K562 (cell line): ENCODE results near the gene SFN. TPM values are rescaled to one million over a fixed set of nuclear protein-coding genes. Genes with fewer than 3 reads are reported as not detected.
A peak's percentile ranks its signal among the peaks of the same experiment; 100 is the strongest.

Source experiments
- ASH1L ChIP-seq: fragments of 450-650 bp; IDR thresholded peaks from 2 replicates; pipeline ENCODE4 v1.6.1; 2018; ENCODE audit warnings: borderline replicate concordance, mild to moderate bottlenecking, low read depth; ENCODE audit not compliant: partially characterized antibody
- BRD4 ChIP-seq: fragments of 200-600 bp; sonication (generic); IDR thresholded peaks from 2 replicates; pipeline ENCODE4 v1.6.1; 2017; ENCODE audit warnings: inconsistent platforms
- DACH1 ChIP-seq: fragments of 450-650 bp; IDR thresholded peaks from 2 replicates; pipeline ENCODE4 v1.6.1; 2018; ENCODE audit not compliant: partially characterized antibody
- EP300 ChIP-seq: IDR thresholded peaks from 2 replicates; pipeline ENCODE4 v1.6.1; 2012; ENCODE audit warnings: low read length, improper control_type of control experiment
- FOXK2 ChIP-seq, 2 experiments: fragments of 450-650 bp; IDR thresholded peaks in 1 of 2; conservative IDR thresholded peaks in 1 of 2; 2 replicates each; pipeline ENCODE4 v1.6.1; 2016; ENCODE audit warnings: low read depth in 2 of 2, mild to moderate bottlenecking in 1 of 2
- KDM4B ChIP-seq, 2 experiments: fragments of 450-650 bp in 1 of 2; sonication (generic) in 1 of 2; IDR thresholded peaks; 2 replicates each; pipeline ENCODE4 v1.6.1; 2016 to 2017; ENCODE audit warnings: borderline replicate concordance in 2 of 2, antibody characterized with exemption in 1 of 2, low read depth in 1 of 2, mild to moderate bottlenecking in 1 of 2
- LEF1 ChIP-seq: fragments of 450-650 bp; IDR thresholded peaks from 2 replicates; pipeline ENCODE4 v1.6.1; 2016; ENCODE audit warnings: mild to moderate bottlenecking
- NCOA4 ChIP-seq: fragments of 450-650 bp; IDR thresholded peaks from 2 replicates; pipeline ENCODE4 v1.6.1; 2018; ENCODE audit warnings: mild to moderate bottlenecking; ENCODE audit not compliant: partially characterized antibody
- NFRKB ChIP-seq: fragments of 450-650 bp; IDR thresholded peaks from 2 replicates; pipeline ENCODE4 v1.6.1; 2016; ENCODE audit warnings: low read depth
- NR3C1 ChIP-seq: sonication (generic); formaldehyde crosslinking; IDR thresholded peaks from 2 replicates; pipeline ENCODE4 v1.8.1; 2022; ENCODE audit warnings: missing genetic modification reagents
- RAD51 ChIP-seq: fragments of 450-650 bp; IDR thresholded peaks from 2 replicates; pipeline ENCODE4 v1.7.1; 2016; ENCODE audit warnings: low read depth, mild to moderate bottlenecking, borderline replicate concordance
- SMARCA4 ChIP-seq: fragments of 450-650 bp; IDR thresholded peaks from 2 replicates; pipeline ENCODE4 v1.6.1; 2016
- SREBF2 ChIP-seq: sonication (generic); formaldehyde crosslinking; IDR thresholded peaks from 2 replicates; pipeline ENCODE4 v1.4.0; 2020; ENCODE audit warnings: mild to moderate bottlenecking, missing genetic modification reagents
- ZEB2 ChIP-seq: fragments of 450-650 bp; IDR thresholded peaks from 2 replicates; pipeline ENCODE4 v1.6.1; 2016
- ZNF134 ChIP-seq: fragments of 250-450 bp; sonication (Bioruptor Pico); conservative IDR thresholded peaks from 2 replicates; pipeline ENCODE4 v1.4.0; 2020
- ZNF143 ChIP-seq: sonication (generic); formaldehyde crosslinking; IDR thresholded peaks from 2 replicates; pipeline ENCODE4 v1.9.0; 2022; ENCODE audit warnings: mild to moderate bottlenecking, missing genetic modification reagents
- ZNF830 ChIP-seq: fragments of 250-450 bp; sonication (Bioruptor Pico); IDR thresholded peaks from 2 replicates; pipeline ENCODE4 v1.5.0; 2021; ENCODE audit warnings: mild to moderate bottlenecking
- polyA plus RNA-seq, 8 experiments: library from polyadenylated mRNA; depleted of rRNA in 4 of 8; stranded (reverse) in 5 of 8; unstranded in 3 of 8; fragments of >200 nt; fragmentation: Nextera tagmentation in 2 of 8; fragmentation: Illumina TruSeq in 1 of 8; extraction: Ambion mirVana in 2 of 8; extraction: Trizol in 1 of 8; gene quantifications; 2 replicates each; pipeline versions ENCODE4 v1.2.1 to v1.2.3, GENCODE V29; 2011 to 2014; ENCODE audit warnings: inconsistent platforms in 1 of 8, missing spikeins in 1 of 8
- total RNA-seq, 7 experiments: library from RNA; depleted of rRNA in 6 of 7; stranded (reverse); fragments of >200 nt in 6 of 7; fragmentation: Illumina TruSeq in 2 of 7; extraction: Trizol in 2 of 7; gene quantifications; 2 replicates each; pipeline versions ENCODE4 v1.2.1 to v1.2.3, GENCODE V29; 2011 to 2021; ENCODE audit warnings: low replicate concordance in 1 of 7
- TF ChIP-seq, protein P1 (sequence below): sonication (generic); formaldehyde crosslinking; IDR thresholded peaks from 2 replicates; pipeline ENCODE4 v1.8.1; 2023; ENCODE audit warnings: mild to moderate bottlenecking, missing genetic modification reagents, moderate library complexity
- TF ChIP-seq, protein P2 (sequence below): sonication (generic); formaldehyde crosslinking; IDR thresholded peaks from 2 replicates; pipeline ENCODE4 v1.9.0; 2022; ENCODE audit warnings: mild to moderate bottlenecking, missing genetic modification reagents
- TF ChIP-seq, protein P3 (sequence below): fragments of 450-650 bp; IDR thresholded peaks from 2 replicates; pipeline ENCODE4 v1.6.1; 2016; ENCODE audit warnings: missing biosample characterization, missing genetic modification characterization
- TF ChIP-seq, protein P4 (sequence below), 2 experiments: fragments of 450-650 bp in 1 of 2; IDR thresholded peaks; 2 replicates each; pipeline ENCODE4 v1.6.1; 2011 to 2017; ENCODE audit warnings: low read depth in 2 of 2, antibody characterized with exemption in 1 of 2, borderline replicate concordance in 1 of 2, low read length in 1 of 2, mild to moderate bottlenecking in 1 of 2, mixed read lengths in 1 of 2; ENCODE audit not compliant: control insufficient read depth in 1 of 2
- TF ChIP-seq, protein P5 (sequence below): fragments of 450-650 bp; formaldehyde crosslinking; IDR thresholded peaks from 2 replicates; pipeline ENCODE4 v1.4.0; 2022; ENCODE audit warnings: missing genetic modification characterization

Gene SFN
- total and polyA plus RNA-seq, 9 of the 15 experiments (the other 6 are each of a cell fraction or from before 2014, with no cell fraction given) = 0.10 to 3.8 (median 2.0) TPM

DNA sequence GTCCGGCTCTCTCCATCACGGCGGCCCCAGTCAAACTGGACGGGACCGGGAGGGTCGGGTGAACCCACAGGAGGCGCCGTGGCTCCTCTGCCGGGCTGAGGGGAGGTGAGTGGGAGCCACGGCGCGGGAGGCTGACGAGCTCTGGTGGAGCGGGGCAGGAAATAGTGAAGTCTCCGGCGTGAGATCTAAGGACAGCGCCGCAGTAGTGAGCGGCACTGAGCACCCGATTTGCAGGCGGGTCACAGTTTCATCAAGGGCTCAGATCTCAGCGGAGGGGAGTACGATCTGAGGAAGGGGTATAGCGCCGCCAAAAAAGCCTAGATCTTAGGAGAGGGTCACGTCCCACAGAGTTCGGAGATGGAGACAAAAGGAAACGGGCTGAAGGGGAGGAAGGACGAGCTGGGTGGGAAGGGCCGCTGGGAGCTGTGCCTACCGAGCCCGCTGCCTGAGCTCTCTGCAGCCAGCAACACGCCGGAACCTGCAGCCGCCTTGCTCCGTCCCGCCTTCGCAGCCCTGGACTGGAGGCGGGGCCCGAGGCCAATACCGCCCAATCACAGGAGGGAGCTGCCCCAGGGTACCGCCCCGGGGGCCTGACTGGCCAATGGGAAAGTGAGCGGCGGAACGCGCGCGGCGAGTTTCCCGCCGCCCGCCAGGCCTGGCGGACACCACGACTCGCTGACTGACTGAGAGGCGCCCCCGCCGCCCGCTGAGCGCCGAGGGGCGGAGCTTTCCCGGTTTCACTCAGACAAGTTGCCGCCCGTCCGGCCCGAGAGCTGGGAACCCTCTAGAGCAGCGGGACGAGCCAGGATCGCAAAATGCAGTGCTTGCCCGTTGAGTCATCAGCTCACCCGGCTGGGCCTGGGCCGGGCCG is 1.9 kb downstream of the SFN start (continued):
- TF ChIP-seq, protein P1, sequence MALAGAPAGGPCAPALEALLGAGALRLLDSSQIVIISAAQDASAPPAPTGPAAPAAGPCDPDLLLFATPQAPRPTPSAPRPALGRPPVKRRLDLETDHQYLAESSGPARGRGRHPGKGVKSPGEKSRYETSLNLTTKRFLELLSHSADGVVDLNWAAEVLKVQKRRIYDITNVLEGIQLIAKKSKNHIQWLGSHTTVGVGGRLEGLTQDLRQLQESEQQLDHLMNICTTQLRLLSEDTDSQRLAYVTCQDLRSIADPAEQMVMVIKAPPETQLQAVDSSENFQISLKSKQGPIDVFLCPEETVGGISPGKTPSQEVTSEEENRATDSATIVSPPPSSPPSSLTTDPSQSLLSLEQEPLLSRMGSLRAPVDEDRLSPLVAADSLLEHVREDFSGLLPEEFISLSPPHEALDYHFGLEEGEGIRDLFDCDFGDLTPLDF (CRISPR knock-in tag) = peak; percentile 98
- TF ChIP-seq NFRKB (no peak; the same call in 1 of the 2 replicates), BRD4 (no peak), ZEB2 (no peak), NCOA4 (no peak), EP300 (no peak), ASH1L (peak; percentile 88), KDM4B (IDR thresholded peaks at IDR 0.05; ENCODE audit: borderline replicate concordance in 2 of 2, low read depth in 1 of 2) (no peak), RAD51 (no peak), NR3C1 (CRISPR knock-in tag) (0 out of 2 replicates have a peak, but pooled peaks have one; percentile 82), ZNF830 (no peak), ZNF143 (CRISPR knock-in tag) (peak; percentile 42; the same call in 1 of the 2 replicates), SMARCA4 (peak; percentile 37; the same call in 1 of the 2 replicates), DACH1 (no peak), LEF1 (no peak), FOXK2 (conservative IDR thresholded peaks at IDR 0.05 in 1 of 2, IDR thresholded peaks at IDR 0.05 in 1 of 2; ENCODE audit: low read depth in 2 of 2) (peak in 1 of 2 experiments; percentile 67; a peak in 2 of 4 replicates), ZNF134 (CRISPR knock-in tag) (no peak), SREBF2 (CRISPR knock-in tag) (no peak)
- TF ChIP-seq, protein P2, sequence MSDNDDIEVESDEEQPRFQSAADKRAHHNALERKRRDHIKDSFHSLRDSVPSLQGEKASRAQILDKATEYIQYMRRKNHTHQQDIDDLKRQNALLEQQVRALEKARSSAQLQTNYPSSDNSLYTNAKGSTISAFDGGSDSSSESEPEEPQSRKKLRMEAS (CRISPR knock-in tag) = peak; percentile 82
- TF ChIP-seq, protein P3, sequence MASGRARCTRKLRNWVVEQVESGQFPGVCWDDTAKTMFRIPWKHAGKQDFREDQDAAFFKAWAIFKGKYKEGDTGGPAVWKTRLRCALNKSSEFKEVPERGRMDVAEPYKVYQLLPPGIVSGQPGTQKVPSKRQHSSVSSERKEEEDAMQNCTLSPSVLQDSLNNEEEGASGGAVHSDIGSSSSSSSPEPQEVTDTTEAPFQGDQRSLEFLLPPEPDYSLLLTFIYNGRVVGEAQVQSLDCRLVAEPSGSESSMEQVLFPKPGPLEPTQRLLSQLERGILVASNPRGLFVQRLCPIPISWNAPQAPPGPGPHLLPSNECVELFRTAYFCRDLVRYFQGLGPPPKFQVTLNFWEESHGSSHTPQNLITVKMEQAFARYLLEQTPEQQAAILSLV (tag) = no peak
- TF ChIP-seq, protein P4, sequence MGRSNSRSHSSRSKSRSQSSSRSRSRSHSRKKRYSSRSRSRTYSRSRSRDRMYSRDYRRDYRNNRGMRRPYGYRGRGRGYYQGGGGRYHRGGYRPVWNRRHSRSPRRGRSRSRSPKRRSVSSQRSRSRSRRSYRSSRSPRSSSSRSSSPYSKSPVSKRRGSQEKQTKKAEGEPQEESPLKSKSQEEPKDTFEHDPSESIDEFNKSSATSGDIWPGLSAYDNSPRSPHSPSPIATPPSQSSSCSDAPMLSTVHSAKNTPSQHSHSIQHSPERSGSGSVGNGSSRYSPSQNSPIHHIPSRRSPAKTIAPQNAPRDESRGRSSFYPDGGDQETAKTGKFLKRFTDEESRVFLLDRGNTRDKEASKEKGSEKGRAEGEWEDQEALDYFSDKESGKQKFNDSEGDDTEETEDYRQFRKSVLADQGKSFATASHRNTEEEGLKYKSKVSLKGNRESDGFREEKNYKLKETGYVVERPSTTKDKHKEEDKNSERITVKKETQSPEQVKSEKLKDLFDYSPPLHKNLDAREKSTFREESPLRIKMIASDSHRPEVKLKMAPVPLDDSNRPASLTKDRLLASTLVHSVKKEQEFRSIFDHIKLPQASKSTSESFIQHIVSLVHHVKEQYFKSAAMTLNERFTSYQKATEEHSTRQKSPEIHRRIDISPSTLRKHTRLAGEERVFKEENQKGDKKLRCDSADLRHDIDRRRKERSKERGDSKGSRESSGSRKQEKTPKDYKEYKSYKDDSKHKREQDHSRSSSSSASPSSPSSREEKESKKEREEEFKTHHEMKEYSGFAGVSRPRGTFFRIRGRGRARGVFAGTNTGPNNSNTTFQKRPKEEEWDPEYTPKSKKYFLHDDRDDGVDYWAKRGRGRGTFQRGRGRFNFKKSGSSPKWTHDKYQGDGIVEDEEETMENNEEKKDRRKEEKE (IDR thresholded peaks at IDR 0.05; ENCODE audit: borderline replicate concordance in 1 of 2, control insufficient read depth in 1 of 2, low read depth in 2 of 2, low read length in 1 of 2) = no peak
- TF ChIP-seq, protein P5, sequence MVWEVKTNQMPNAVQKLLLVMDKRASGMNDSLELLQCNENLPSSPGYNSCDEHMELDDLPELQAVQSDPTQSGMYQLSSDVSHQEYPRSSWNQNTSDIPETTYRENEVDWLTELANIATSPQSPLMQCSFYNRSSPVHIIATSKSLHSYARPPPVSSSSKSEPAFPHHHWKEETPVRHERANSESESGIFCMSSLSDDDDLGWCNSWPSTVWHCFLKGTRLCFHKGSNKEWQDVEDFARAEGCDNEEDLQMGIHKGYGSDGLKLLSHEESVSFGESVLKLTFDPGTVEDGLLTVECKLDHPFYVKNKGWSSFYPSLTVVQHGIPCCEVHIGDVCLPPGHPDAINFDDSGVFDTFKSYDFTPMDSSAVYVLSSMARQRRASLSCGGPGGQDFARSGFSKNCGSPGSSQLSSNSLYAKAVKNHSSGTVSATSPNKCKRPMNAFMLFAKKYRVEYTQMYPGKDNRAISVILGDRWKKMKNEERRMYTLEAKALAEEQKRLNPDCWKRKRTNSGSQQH = no peak
